Osteoblast (primary cell): ENCODE measurements around the gene FRMD5. TPM values are rescaled to one million over a fixed set of nuclear protein-coding genes. Genes with fewer than 3 reads are reported as not detected.
A peak's percentile ranks its signal among the peaks of the same experiment; 100 is the strongest.

Experiments used
- DNase-seq: peaks from one replicate; pipeline ENCODE4 v3.0.0; 2011; ENCODE audit warnings: low spot score, mixed read lengths; ENCODE audit not compliant: insufficient read length; ENCODE audit errors: missing footprints
- H2AFZ ChIP-seq: 2 replicates; pipeline ENCODE4 v1.6.0; 2011; ENCODE audit warnings: mild to moderate bottlenecking, low read length
- H3K27ac ChIP-seq: 2 replicates; pipeline ENCODE4 v1.5.1; 2011; ENCODE audit warnings: mild to moderate bottlenecking, low read depth, low read length, moderate library complexity
- H3K27me3 ChIP-seq: 2 replicates; pipeline ENCODE4 v1.6.0; 2012; ENCODE audit warnings: mild to moderate bottlenecking, control low read depth, inconsistent platforms, low read length, moderate library complexity; ENCODE audit not compliant: insufficient read depth
- H3K36me3 ChIP-seq: 2 replicates; pipeline ENCODE4 v1.5.1; 2011; ENCODE audit warnings: mild to moderate bottlenecking, low read length, control low read depth, moderate library complexity; ENCODE audit not compliant: insufficient read depth
- H3K4me1 ChIP-seq: 2 replicates; pipeline ENCODE4 v1.5.1; 2011; ENCODE audit warnings: mild to moderate bottlenecking, low read length, control low read depth, moderate library complexity; ENCODE audit not compliant: insufficient read depth
- H3K4me2 ChIP-seq: 2 replicates; pipeline ENCODE4 v1.6.0; 2011; ENCODE audit warnings: mild to moderate bottlenecking, low read length; ENCODE audit not compliant: insufficient read depth
- H3K4me3 ChIP-seq: fragments of 200-600 bp; sonication (generic); 3 replicates; pipeline ENCODE4 v1.5.1; 2012; ENCODE audit warnings: mild to moderate bottlenecking, low read length, inconsistent platforms; ENCODE audit not compliant: insufficient read depth
- H3K79me2 ChIP-seq: 2 replicates; pipeline ENCODE4 v1.6.0; 2012; ENCODE audit warnings: mild to moderate bottlenecking, low read length, control low read depth, inconsistent platforms; ENCODE audit not compliant: insufficient read depth
- H3K9me3 ChIP-seq: 2 replicates; pipeline ENCODE4 v1.5.1; 2011; ENCODE audit warnings: low read depth, low read length, control low read depth
- H4K20me1 ChIP-seq: 2 replicates; pipeline ENCODE4 v1.6.0; 2012; ENCODE audit warnings: mild to moderate bottlenecking, low read length, control low read depth; ENCODE audit not compliant: insufficient read depth
- CTCF ChIP-seq: IDR thresholded peaks from 2 replicates; pipeline ENCODE4 v1.5.1; 2011; ENCODE audit warnings: mild to moderate bottlenecking, low read depth, low read length, moderate library complexity; ENCODE audit errors: extremely low read depth
- total RNA-seq: library from RNA; depleted of rRNA; stranded (reverse); fragments of >200 nt; gene quantifications from 2 replicates; pipeline ENCODE4 v1.2.3, GENCODE V29; 2012

The FRMD5 gene
- total RNA-seq, 1 donor, result 3.3 TPM

- no peak overlapping the region for H3K4me2 ChIP-seq
- H3K27ac ChIP-seq, result no peak overlapping the region
- H3K79me2 ChIP-seq, result no peaks in the 10 kb centered on the region
- no peak for DNase-seq
- no peak for TF ChIP-seq CTCF
- H3K27me3 ChIP-seq, result no peaks in the 10 kb centered on the region
- no peak overlapping the region for H2AFZ ChIP-seq
- no peaks in the 10 kb centered on the region for H4K20me1 ChIP-seq
- no peaks in the 10 kb centered on the region for H3K9me3 ChIP-seq
- peaks cover 14% of the 10 kb centered on the region for H3K36me3 ChIP-seq
- no peaks in the 10 kb centered on the region for H3K4me1 ChIP-seq
- H3K4me3 ChIP-seq, result no peak overlapping the region
Observed at GRCh38 chr15:43876872-43877271, 318.2 kb downstream of the FRMD5 start.

- Histone ChIP-seq H3K9me3 (no peaks in the 10 kb centered on the region), H3K27ac (no peak overlapping the region), H3K4me1 (no peaks in the 10 kb centered on the region), H3K4me3 (no peak overlapping the region), H3K79me2 (no peaks in the 10 kb centered on the region), H4K20me1 (no peaks in the 10 kb centered on the region), H3K27me3 (no peaks in the 10 kb centered on the region), H3K4me2 (no peak overlapping the region), H2AFZ (no peak overlapping the region), H3K36me3 (peaks cover 14% of the 10 kb centered on the region)
- TF ChIP-seq CTCF, result no peak
- no peak for DNase-seq
Observed at GRCh38 chr15:43873651-43874050, 321.4 kb downstream of the FRMD5 start.

GRCh38 chr15:43872416-43873020 is 322.6 kb downstream of the FRMD5 start:
- peak; percentile 78 for TF ChIP-seq CTCF
- Histone ChIP-seq H3K9me3 (no peaks in the 10 kb centered on the region), H3K4me2 (no peak overlapping the region), H2AFZ (peak overlapping the region; percentile 20), H3K36me3 (peaks cover 12% of the 10 kb centered on the region), H3K4me1 (no peaks in the 10 kb centered on the region), H3K27me3 (no peaks in the 10 kb centered on the region), H3K4me3 (no peak overlapping the region), H3K79me2 (no peaks in the 10 kb centered on the region), H4K20me1 (no peaks in the 10 kb centered on the region), H3K27ac (no peak overlapping the region)
- peak; percentile 88 for DNase-seq

GRCh38 chr15:43871835-43872234 is 323.2 kb downstream of the FRMD5 start:
- H3K4me1 ChIP-seq, result no peaks in the 10 kb centered on the region
- H3K4me2 ChIP-seq, result no peak overlapping the region
- no peaks in the 10 kb centered on the region for H3K9me3 ChIP-seq
- no peaks in the 10 kb centered on the region for H3K27me3 ChIP-seq
- H3K36me3 ChIP-seq, result peaks cover 9% of the 10 kb centered on the region
- no peak overlapping the region for H3K4me3 ChIP-seq
- no peak overlapping the region for H3K27ac ChIP-seq
- H2AFZ ChIP-seq, result no peak overlapping the region
- no peaks in the 10 kb centered on the region for H3K79me2 ChIP-seq
- no peak for DNase-seq
- H4K20me1 ChIP-seq, result no peaks in the 10 kb centered on the region
- no peak for TF ChIP-seq CTCF
